K562 (cell line): ENCODE data around the gene KRTAP10-12.

Source experiments
- SMAD3 ChIP-seq: fragments of 450-650 bp; formaldehyde crosslinking; conservative IDR thresholded peaks from 2 replicates; pipeline ENCODE4 v1.4.0; 2020; ENCODE audit warnings: mild to moderate bottlenecking
- TF ChIP-seq, protein P1 (sequence below), 3 experiments: IDR thresholded peaks in 2 of 3; conservative IDR thresholded peaks in 1 of 3; 2 replicates each; pipeline ENCODE4 v1.5.1; 2011 to 2012; ENCODE audit warnings: low read length in 3 of 3, mild to moderate bottlenecking in 3 of 3, control low read depth in 2 of 3, improper control_type of control experiment in 1 of 3, inconsistent platforms in 1 of 3, low read depth in 1 of 3, mixed read lengths in 1 of 3, moderate library complexity in 1 of 3; ENCODE audit not compliant: insufficient read depth in 2 of 3

DNA sequence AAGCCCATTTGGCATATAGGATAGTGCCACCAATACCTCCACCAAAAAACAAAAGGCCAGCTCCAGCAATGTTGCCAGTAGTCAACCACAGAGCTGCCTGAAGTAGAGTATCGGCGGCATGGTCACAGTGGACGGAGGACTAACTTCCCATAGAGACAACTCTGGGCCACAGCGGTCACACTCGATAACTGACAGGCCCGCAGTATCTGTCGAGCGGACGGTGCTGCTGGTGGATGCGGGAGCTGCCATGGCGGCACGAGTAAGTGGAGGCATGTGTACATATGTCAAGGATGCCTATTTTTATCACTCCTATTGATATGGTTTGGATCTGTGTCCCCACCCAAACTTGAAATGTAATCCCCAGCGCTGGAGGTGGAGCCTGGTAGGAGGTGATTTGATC lies 19.1 kb upstream of the KRTAP10-12 start:
- TF ChIP-seq, protein P1, sequence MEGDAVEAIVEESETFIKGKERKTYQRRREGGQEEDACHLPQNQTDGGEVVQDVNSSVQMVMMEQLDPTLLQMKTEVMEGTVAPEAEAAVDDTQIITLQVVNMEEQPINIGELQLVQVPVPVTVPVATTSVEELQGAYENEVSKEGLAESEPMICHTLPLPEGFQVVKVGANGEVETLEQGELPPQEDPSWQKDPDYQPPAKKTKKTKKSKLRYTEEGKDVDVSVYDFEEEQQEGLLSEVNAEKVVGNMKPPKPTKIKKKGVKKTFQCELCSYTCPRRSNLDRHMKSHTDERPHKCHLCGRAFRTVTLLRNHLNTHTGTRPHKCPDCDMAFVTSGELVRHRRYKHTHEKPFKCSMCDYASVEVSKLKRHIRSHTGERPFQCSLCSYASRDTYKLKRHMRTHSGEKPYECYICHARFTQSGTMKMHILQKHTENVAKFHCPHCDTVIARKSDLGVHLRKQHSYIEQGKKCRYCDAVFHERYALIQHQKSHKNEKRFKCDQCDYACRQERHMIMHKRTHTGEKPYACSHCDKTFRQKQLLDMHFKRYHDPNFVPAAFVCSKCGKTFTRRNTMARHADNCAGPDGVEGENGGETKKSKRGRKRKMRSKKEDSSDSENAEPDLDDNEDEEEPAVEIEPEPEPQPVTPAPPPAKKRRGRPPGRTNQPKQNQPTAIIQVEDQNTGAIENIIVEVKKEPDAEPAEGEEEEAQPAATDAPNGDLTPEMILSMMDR (IDR thresholded peaks at IDR 0.05 in 2 of 3, conservative IDR thresholded peaks at IDR 0.05 in 1 of 3; ENCODE audit: insufficient read depth in 2 of 3, low read depth in 1 of 3, low read length in 3 of 3), result no peak
- TF ChIP-seq SMAD3 (CRISPR knock-in tag), result no peak
